ENCODE results near the gene UGT1A4.

DNA sequence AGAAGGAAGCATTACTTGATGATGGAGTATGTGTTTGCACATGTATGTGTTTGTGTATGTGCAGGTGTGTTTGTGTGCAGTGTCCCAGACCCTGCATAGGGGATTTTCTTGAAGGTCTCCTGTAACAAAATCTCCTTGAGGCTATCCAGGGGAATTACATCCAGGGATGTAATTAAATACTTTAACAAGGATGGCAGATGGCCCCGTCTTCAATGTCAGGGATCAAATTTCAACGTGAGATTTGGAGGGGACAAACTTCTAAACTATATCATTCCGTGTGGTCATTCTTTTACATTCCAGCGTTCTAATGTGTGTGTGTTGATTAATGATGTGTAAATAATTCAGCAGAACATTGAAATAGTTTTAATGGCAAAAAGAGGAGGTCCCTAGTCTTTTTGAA lies 43.5 kb upstream of the UGT1A4 start:
- TF ChIP-seq, protein P1, sequence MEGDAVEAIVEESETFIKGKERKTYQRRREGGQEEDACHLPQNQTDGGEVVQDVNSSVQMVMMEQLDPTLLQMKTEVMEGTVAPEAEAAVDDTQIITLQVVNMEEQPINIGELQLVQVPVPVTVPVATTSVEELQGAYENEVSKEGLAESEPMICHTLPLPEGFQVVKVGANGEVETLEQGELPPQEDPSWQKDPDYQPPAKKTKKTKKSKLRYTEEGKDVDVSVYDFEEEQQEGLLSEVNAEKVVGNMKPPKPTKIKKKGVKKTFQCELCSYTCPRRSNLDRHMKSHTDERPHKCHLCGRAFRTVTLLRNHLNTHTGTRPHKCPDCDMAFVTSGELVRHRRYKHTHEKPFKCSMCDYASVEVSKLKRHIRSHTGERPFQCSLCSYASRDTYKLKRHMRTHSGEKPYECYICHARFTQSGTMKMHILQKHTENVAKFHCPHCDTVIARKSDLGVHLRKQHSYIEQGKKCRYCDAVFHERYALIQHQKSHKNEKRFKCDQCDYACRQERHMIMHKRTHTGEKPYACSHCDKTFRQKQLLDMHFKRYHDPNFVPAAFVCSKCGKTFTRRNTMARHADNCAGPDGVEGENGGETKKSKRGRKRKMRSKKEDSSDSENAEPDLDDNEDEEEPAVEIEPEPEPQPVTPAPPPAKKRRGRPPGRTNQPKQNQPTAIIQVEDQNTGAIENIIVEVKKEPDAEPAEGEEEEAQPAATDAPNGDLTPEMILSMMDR (IDR thresholded peaks at IDR 0.05) = no peak
- TF ChIP-seq POLR2A (IDR thresholded peaks at IDR 0.05) (no peak), POLR2AphosphoS5 (IDR thresholded peaks at IDR 0.05) (no peak)
